Measurements from ENCODE around the gene PDPK1. TPM values are rescaled to one million over a fixed set of nuclear protein-coding genes. Genes with fewer than 3 reads are reported as not detected.

The PDPK1 gene
- total RNA-seq (ENCODE audit: low replicate concordance): 40.8 and 57.1 TPM in 2 replicates
- long read RNA-seq, full-length matches to known transcripts: 17 of 34 reads
- long read RNA-seq, partial matches to known transcripts: 5 of 34 reads
- long read RNA-seq, other reads (novel, unspliced or antisense): 12 of 34 reads

- Mint-ChIP-seq H3K4me3 (peak within 1 kb of the TSS; percentile 93), H3K9me3 (no peaks in the 10 kb centered on the region), H3K27me3 (no peaks in the 10 kb centered on the region), H3K36me3 (no peaks in the 10 kb centered on the region), H3K4me1 (ENCODE audit: unreplicated experiment) (peaks cover 20% of the 10 kb centered on the region), H3K27ac (peak within 1 kb of the TSS; percentile 90)
- TF ChIP-seq CTCF (conservative IDR thresholded peaks at IDR 0.05): no peak
- DNase-seq (ENCODE audit: extremely low spot score, unreplicated experiment): peak; percentile 95
Measured at GRCh38 chr16:2537451-2538379, at the start of gene PDPK1. Gene PDPK1, plus strand, starts transcription at chr16:2538021. Its CDS starts 92 bp downstream, at chr16:2538113.

- DNase-seq (ENCODE audit: extremely low spot score, unreplicated experiment): no peak
- Mint-ChIP-seq H3K4me3 (no peak overlapping the region), H3K36me3 (no peaks in the 10 kb centered on the region), H3K27ac (no peak overlapping the region), H3K27me3 (no peaks in the 10 kb centered on the region), H3K4me1 (ENCODE audit: unreplicated experiment) (peaks cover 20% of the 10 kb centered on the region), H3K9me3 (no peaks in the 10 kb centered on the region)
- no peak for TF ChIP-seq CTCF (conservative IDR thresholded peaks at IDR 0.05)
Measured at GRCh38 chr16:2489581-2489980, 48.2 kb upstream of the PDPK1 start.

- H3K27ac Mint-ChIP-seq: no peak overlapping the region
- H3K27me3 Mint-ChIP-seq: no peaks in the 10 kb centered on the region
- no peak overlapping the region for H3K4me3 Mint-ChIP-seq
- H3K4me1 Mint-ChIP-seq (ENCODE audit: unreplicated experiment): peaks cover 11% of the 10 kb centered on the region
- H3K9me3 Mint-ChIP-seq: no peaks in the 10 kb centered on the region
- DNase-seq (ENCODE audit: extremely low spot score, unreplicated experiment): no peak
- H3K36me3 Mint-ChIP-seq: no peaks in the 10 kb centered on the region
- TF ChIP-seq CTCF (conservative IDR thresholded peaks at IDR 0.05): no peak
Measured at GRCh38 chr16:2490190-2491105, 47.4 kb upstream of the PDPK1 start.

GRCh38 chr16:2492292-2492691 is 45.5 kb upstream of the PDPK1 start:
- Mint-ChIP-seq H3K4me1 (ENCODE audit: unreplicated experiment) (peaks cover 8% of the 10 kb centered on the region), H3K27ac (no peak overlapping the region), H3K36me3 (no peaks in the 10 kb centered on the region), H3K9me3 (no peaks in the 10 kb centered on the region), H3K4me3 (no peak overlapping the region), H3K27me3 (no peaks in the 10 kb centered on the region)
- no peak for TF ChIP-seq CTCF (conservative IDR thresholded peaks at IDR 0.05)
- no peak for DNase-seq (ENCODE audit: extremely low spot score, unreplicated experiment)

- Mint-ChIP-seq H3K36me3 (no peaks in the 10 kb centered on the region), H3K4me3 (no peak overlapping the region), H3K27ac (no peak overlapping the region), H3K4me1 (ENCODE audit: unreplicated experiment) (peaks cover 10% of the 10 kb centered on the region), H3K27me3 (no peaks in the 10 kb centered on the region), H3K9me3 (no peaks in the 10 kb centered on the region)
- no peak for TF ChIP-seq CTCF (conservative IDR thresholded peaks at IDR 0.05)
- no peak for DNase-seq (ENCODE audit: extremely low spot score, unreplicated experiment)
Measured at GRCh38 chr16:2493605-2494004, 44.2 kb upstream of the PDPK1 start.
